Upper lobe of left lung (tissue), 6 donors: Measurements from ENCODE around the gene KLF13. TPM values are rescaled to one million over a fixed set of nuclear protein-coding genes. Genes with fewer than 3 reads are reported as not detected.

Experiments
- ATAC-seq, 2 donors: fragments of 200-7000 bp; cut with Tn5 transposase; one replicate each; pipeline ENCODE4 v1.9.1; 2022; ENCODE audit warnings: mild to moderate bottlenecking in 2 of 2, moderate library complexity in 2 of 2; ENCODE audit not compliant: low FRiP score in 2 of 2
- DNase-seq, 2 donors: peaks; one replicate each; pipeline ENCODE4 v3.0.0-alpha.2; 2019 to 2020
- H3K27ac ChIP-seq, 4 donors: fragments of 200-600 bp; sonication (generic); one replicate each; pipeline ENCODE4 v1.5.1; 2016 to 2019
- H3K27me3 ChIP-seq, 4 donors: fragments of 200-600 bp; sonication (generic); one replicate each; pipeline ENCODE4 v1.5.1; 2017 to 2019
- H3K36me3 ChIP-seq, 4 donors: fragments of 200-600 bp; sonication (generic); one replicate each; pipeline ENCODE4 v1.5.1; 2016 to 2019
- H3K4me1 ChIP-seq, 4 donors: fragments of 200-600 bp; sonication (generic); one replicate each; pipeline ENCODE4 v1.5.1; 2018 to 2019
- H3K4me3 ChIP-seq, 4 donors: fragments of 200-600 bp; sonication (generic); one replicate each; pipeline ENCODE4 v1.5.1; 2017 to 2019; ENCODE audit warnings: mild to moderate bottlenecking in 2 of 4, moderate library complexity in 1 of 4
- H3K9me3 ChIP-seq, 4 donors: fragments of 200-600 bp; sonication (generic); one replicate each; pipeline ENCODE4 v1.5.1; 2018 to 2019
- EP300 ChIP-seq, 4 donors: sonication (generic); formaldehyde crosslinking; IDR thresholded peaks; one replicate each; pipeline ENCODE4 v1.5.1; 2017; ENCODE audit warnings: antibody characterized with exemption in 4 of 4, control low read depth in 2 of 4
- POLR2A ChIP-seq, 4 donors: fragments of 450-650 bp; IDR thresholded peaks; one replicate each; pipeline ENCODE4 v1.5.1; 2016 to 2017; ENCODE audit warnings: antibody characterized with exemption in 4 of 4, mild to moderate bottlenecking in 2 of 4
- POLR2AphosphoS5 ChIP-seq, 2 donors: sonication (generic); formaldehyde crosslinking; IDR thresholded peaks; one replicate each; pipeline ENCODE4 v1.5.1; 2017; ENCODE audit warnings: antibody characterized with exemption in 2 of 2
- WGBS, 2 donors: methylation state at CpG; one replicate each; pipeline ENCODE4 v1.1.5; 2017 to 2018; 5-methylcytosine and 5-hydroxymethylcytosine counted together
- total RNA-seq, 6 donors: library from RNA; depleted of rRNA in 4 of 6; stranded (reverse); fragments of >200 nt in 4 of 6; gene quantifications; one replicate each; pipeline versions ENCODE4 v1.1.0 to v1.2.1, GENCODE V29; 2016 to 2021
- TF ChIP-seq, protein P1 (sequence below), 6 experiments: fragments of 450-650 bp in 4 of 6; fragments of 200-600 bp in 2 of 6; sonication (generic) in 2 of 6; IDR thresholded peaks; one replicate each; pipeline ENCODE4 v1.5.1; 2016 to 2019; ENCODE audit warnings: antibody characterized with exemption in 6 of 6
- donor health status: DM: no; HTN: no; CAD: no; lungs with moderate emphysema.
- donor health status: DM: no; HTN: yes; CAD: no; lungs with severe emphysema.

Gene KLF13
- total RNA-seq, 6 donors from 2014 or later: 103 to 231 (median 147) TPM

DNA sequence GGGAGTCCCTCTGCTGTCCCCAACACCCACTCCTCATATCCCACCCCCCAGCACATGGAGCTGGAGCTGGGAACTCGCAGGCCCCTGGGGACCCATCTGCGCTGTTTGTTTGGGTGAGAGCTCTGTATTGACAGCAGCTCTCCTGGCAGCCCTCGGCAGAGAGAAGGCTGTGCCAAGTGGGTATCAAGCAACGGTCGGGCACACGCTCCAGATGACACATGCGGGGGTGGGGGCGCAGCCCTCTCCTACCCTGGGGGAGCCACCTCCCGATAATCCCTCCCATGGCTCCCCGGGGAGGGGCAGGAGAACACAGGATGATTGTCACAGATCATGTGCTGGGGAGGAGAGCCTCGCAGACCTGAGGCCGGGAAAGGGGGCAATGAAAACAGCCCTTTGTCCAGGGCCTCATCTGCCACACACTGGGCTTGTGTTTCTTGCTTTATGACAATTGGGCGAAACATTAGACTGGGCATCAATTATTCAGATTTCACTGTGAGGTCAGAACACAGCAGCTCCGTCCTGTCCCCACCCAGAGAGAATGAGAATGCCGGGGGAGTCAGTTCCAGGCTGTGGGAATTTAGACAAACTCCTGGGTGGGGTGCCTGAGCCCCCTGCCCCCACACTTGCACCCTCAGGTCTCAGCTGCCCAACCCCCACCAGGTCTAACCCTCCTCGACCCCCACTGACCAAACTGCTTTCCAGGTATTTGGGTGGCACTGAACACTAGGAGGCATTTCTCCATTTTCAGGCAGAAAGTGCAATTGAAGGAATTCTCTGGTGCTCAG, 46.4 kb upstream of the KLF13 start:
- no peak for TF ChIP-seq EP300 (IDR thresholded peaks at IDR 0.05)
- TF ChIP-seq POLR2A (IDR thresholded peaks at IDR 0.05): no peak
- TF ChIP-seq, protein P1, sequence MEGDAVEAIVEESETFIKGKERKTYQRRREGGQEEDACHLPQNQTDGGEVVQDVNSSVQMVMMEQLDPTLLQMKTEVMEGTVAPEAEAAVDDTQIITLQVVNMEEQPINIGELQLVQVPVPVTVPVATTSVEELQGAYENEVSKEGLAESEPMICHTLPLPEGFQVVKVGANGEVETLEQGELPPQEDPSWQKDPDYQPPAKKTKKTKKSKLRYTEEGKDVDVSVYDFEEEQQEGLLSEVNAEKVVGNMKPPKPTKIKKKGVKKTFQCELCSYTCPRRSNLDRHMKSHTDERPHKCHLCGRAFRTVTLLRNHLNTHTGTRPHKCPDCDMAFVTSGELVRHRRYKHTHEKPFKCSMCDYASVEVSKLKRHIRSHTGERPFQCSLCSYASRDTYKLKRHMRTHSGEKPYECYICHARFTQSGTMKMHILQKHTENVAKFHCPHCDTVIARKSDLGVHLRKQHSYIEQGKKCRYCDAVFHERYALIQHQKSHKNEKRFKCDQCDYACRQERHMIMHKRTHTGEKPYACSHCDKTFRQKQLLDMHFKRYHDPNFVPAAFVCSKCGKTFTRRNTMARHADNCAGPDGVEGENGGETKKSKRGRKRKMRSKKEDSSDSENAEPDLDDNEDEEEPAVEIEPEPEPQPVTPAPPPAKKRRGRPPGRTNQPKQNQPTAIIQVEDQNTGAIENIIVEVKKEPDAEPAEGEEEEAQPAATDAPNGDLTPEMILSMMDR (IDR thresholded peaks at IDR 0.05): no peak
- no peak for TF ChIP-seq POLR2AphosphoS5 (IDR thresholded peaks at IDR 0.05)

DNA sequence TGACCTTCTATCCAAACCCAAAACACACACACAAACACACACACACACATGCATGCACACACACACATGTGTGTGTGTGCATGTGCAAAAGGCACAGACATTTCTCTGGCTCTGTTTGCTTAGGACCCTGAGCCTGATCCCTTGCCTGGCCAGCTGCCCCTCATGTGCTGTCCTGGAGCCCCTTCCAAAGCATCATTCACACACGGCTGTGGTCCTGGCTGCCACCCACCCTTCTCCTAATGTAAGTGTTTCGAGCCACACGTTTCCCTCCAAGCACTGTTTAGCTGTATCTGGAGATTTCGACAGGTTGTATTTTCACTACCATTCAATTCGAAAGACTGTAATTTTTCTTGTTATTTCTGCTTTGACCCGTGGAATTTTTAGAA, 45.8 kb upstream of the KLF13 start:
- ATAC-seq: no peak
- Histone ChIP-seq H3K27me3 (no peaks in the 10 kb centered on the region), H3K4me1 (no peaks in the 10 kb centered on the region), H3K27ac (no peak overlapping the region), H3K9me3 (no peaks in the 10 kb centered on the region), H3K36me3 (no peaks in the 10 kb centered on the region), H3K4me3 (no peak overlapping the region)
- DNase-seq: no peak
- no peak for TF ChIP-seq POLR2A (IDR thresholded peaks at IDR 0.05)
- TF ChIP-seq, protein P1 (IDR thresholded peaks at IDR 0.05): no peak
- TF ChIP-seq EP300 (IDR thresholded peaks at IDR 0.05): no peak
- no peak for TF ChIP-seq POLR2AphosphoS5 (IDR thresholded peaks at IDR 0.05)
- 77 to 96% methylated on average over 6 of the region's 6 CpGs for WGBS, 2 donors

More for the DNA sequence above, 46.4 kb upstream of the KLF13 start:
- Histone ChIP-seq H3K27ac (no peak overlapping the region), H3K27me3 (no peaks in the 10 kb centered on the region), H3K9me3 (no peaks in the 10 kb centered on the region), H3K36me3 (no peaks in the 10 kb centered on the region), H3K4me3 (no peak overlapping the region), H3K4me1 (no peaks in the 10 kb centered on the region)
- ATAC-seq (no peak), DNase-seq (no peak)
- WGBS, 2 donors: 68 to 71% methylated on average over 11 to 16 of the region's 16 CpGs

DNA sequence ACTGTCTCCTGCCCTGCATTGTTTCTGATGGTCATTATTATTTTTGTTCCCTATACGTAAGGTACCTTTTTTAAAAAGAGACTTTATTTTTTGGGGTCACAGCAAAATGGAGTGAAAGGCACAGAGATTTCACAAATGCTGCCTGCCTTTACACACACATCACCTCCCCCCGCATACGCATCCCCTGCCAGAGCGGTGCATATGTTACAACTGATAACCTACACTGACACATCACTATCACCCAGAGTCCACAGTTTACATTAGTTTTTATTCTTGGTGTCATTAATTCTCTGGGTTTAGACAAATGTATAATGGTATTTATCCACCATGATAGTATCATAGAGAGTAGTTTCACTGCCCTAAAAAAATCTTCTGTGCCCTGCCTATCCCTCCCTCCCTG, 43.6 kb upstream of the KLF13 start:
- Histone ChIP-seq H3K36me3 (no peaks in the 10 kb centered on the region), H3K4me3 (no peak overlapping the region), H3K4me1 (no peaks in the 10 kb centered on the region), H3K27ac (no peak overlapping the region), H3K9me3 (peaks cover 0 to 4% (median under 1%) of the 10 kb centered on the region in 4 donors), H3K27me3 (no peaks in the 10 kb centered on the region)
- no peak for DNase-seq
- ATAC-seq: no peak
- 85 to 92% methylated on average over 4 of the region's 4 CpGs for WGBS, 2 donors
- no peak for TF ChIP-seq POLR2A (IDR thresholded peaks at IDR 0.05)
- TF ChIP-seq, protein P1 (IDR thresholded peaks at IDR 0.05): no peak
- TF ChIP-seq EP300 (IDR thresholded peaks at IDR 0.05): no peak
- TF ChIP-seq POLR2AphosphoS5 (IDR thresholded peaks at IDR 0.05): no peak

DNA sequence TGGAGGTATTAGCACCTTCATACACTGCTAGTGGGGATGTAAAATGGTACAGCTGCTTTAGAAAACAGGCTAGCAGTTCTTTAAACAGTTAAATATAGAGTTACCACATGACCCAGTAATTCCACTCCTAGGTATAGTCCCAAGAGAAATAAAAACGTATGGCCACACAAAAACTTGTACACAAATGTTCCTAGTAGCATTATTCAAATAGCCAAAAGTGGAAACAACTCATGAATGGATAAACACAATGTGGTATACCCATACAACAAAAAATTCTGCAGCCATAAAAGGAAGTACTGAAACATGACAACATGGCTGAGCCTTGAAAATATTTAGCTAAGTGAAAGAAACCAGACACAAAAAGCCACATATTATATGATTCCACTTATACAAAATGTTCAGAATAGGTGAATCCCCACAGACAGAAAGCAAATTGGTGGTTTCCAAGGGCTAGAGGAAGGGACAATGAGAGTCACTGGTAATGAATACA, 40.8 kb upstream of the KLF13 start:
- Histone ChIP-seq H3K36me3 (no peaks in the 10 kb centered on the region), H3K27ac (no peak overlapping the region), H3K4me3 (no peak overlapping the region), H3K9me3 (peaks cover 0 to 4% (median 2%) of the 10 kb centered on the region in 4 donors), H3K27me3 (no peaks in the 10 kb centered on the region), H3K4me1 (no peaks in the 10 kb centered on the region)
- no peak for ATAC-seq
- no peak for TF ChIP-seq POLR2A (IDR thresholded peaks at IDR 0.05)
- TF ChIP-seq, protein P1 (IDR thresholded peaks at IDR 0.05): no peak
- no peak for TF ChIP-seq POLR2AphosphoS5 (IDR thresholded peaks at IDR 0.05)
- TF ChIP-seq EP300 (IDR thresholded peaks at IDR 0.05): no peak
- 41 to 42% methylated on average over 1 of the region's 1 CpG for WGBS, 2 donors
- DNase-seq: no peak
